HepG2 (cell line): ENCODE results near the gene IL17A. TPM values are rescaled to one million over a fixed set of nuclear protein-coding genes. Genes with fewer than 3 reads are reported as not detected.

Source experiments
- FOXA3 ChIP-seq: IDR thresholded peaks from 2 replicates; pipeline ENCODE4 v1.6.1; 2016; ENCODE audit warnings: missing genetic modification reagents, missing compliant biosample characterization
- GPN1 ChIP-seq: sonication (generic); formaldehyde crosslinking; IDR thresholded peaks from 2 replicates; pipeline ENCODE4 v1.5.1; 2020; ENCODE audit warnings: missing genetic modification reagents, borderline replicate concordance
- HINFP ChIP-seq: sonication (generic); formaldehyde crosslinking; IDR thresholded peaks from 2 replicates; pipeline ENCODE4 v1.4.0; 2020; ENCODE audit warnings: low read depth, mild to moderate bottlenecking, missing genetic modification reagents
- HOMEZ ChIP-seq: IDR thresholded peaks from 2 replicates; pipeline ENCODE4 v1.6.1; 2016; ENCODE audit warnings: low read depth
- MTF2 ChIP-seq: sonication (generic); formaldehyde crosslinking; IDR thresholded peaks from 2 replicates; pipeline ENCODE4 v1.5.0; 2020; ENCODE audit warnings: missing genetic modification reagents, borderline replicate concordance
- NCOR1 ChIP-seq: fragments of 200-600 bp; sonication (generic); IDR thresholded peaks from 2 replicates; pipeline ENCODE4 v1.7.0; 2017; ENCODE audit warnings: antibody characterized with exemption, low read length, borderline replicate concordance
- RBM39 ChIP-seq: fragments of 200-400 bp; formaldehyde crosslinking; IDR thresholded peaks from one replicate; pipeline ENCODE4 v1.6.1; 2018; ENCODE audit warnings: antibody characterized with exemption, mild to moderate bottlenecking, low read depth, low read length; ENCODE audit not compliant: poor library complexity, severe bottlenecking
- SNAI1 ChIP-seq: sonication (generic); formaldehyde crosslinking; IDR thresholded peaks from 2 replicates; pipeline ENCODE4 v1.5.0; 2020; ENCODE audit warnings: mild to moderate bottlenecking, missing genetic modification reagents, borderline replicate concordance
- STAG1 ChIP-seq: sonication (generic); formaldehyde crosslinking; IDR thresholded peaks from 2 replicates; pipeline ENCODE4 v1.4.0; 2020; ENCODE audit warnings: missing genetic modification reagents
- TBX2 ChIP-seq: sonication (generic); formaldehyde crosslinking; IDR thresholded peaks from 2 replicates; pipeline ENCODE4 v1.5.0; 2020; ENCODE audit warnings: missing genetic modification reagents, mild to moderate bottlenecking, borderline replicate concordance
- TEAD3 ChIP-seq: optimal IDR thresholded peaks from 2 replicates; pipeline ENCODE3; 2016; ENCODE audit warnings: borderline replicate concordance
- ZFP36L2 ChIP-seq: sonication (generic); formaldehyde crosslinking; IDR thresholded peaks from 2 replicates; pipeline ENCODE4 v1.4.0; 2020; ENCODE audit warnings: missing genetic modification reagents
- ZFP90 ChIP-seq: sonication (generic); formaldehyde crosslinking; IDR thresholded peaks from 2 replicates; pipeline ENCODE4 v1.8.0; 2022; ENCODE audit warnings: missing genetic modification reagents, mild to moderate bottlenecking, inconsistent platforms, borderline replicate concordance
- ZKSCAN8 ChIP-seq: IDR thresholded peaks from 2 replicates; pipeline ENCODE4 v1.6.1; 2016; ENCODE audit warnings: borderline replicate concordance, missing genetic modification reagents, missing compliant biosample characterization
- ZNF703 ChIP-seq: sonication (generic); formaldehyde crosslinking; IDR thresholded peaks from 2 replicates; pipeline ENCODE4 v1.5.1; 2020; ENCODE audit warnings: missing genetic modification reagents, mild to moderate bottlenecking, moderate library complexity, borderline replicate concordance
- ZNF780A ChIP-seq: sonication (generic); formaldehyde crosslinking; IDR thresholded peaks from 2 replicates; pipeline ENCODE4 v1.8.0; 2022; ENCODE audit warnings: mild to moderate bottlenecking, missing genetic modification reagents, moderate library complexity
- ZNF790 ChIP-seq: sonication (generic); formaldehyde crosslinking; IDR thresholded peaks from 2 replicates; pipeline ENCODE4 v1.8.0; 2022; ENCODE audit warnings: missing genetic modification reagents, mild to moderate bottlenecking, borderline replicate concordance
- polyA plus RNA-seq, 8 experiments: library from polyadenylated mRNA; depleted of rRNA in 3 of 8; stranded (reverse) in 7 of 8; unstranded in 1 of 8; fragments of >200 nt; fragmentation: Illumina TruSeq in 4 of 8; extraction: Trizol in 4 of 8; gene quantifications; 2 replicates each; pipeline versions ENCODE4 v1.2.1 to v1.2.3, GENCODE V29; 2011 to 2016; ENCODE audit warnings: low read depth in 4 of 8, missing spikeins in 1 of 8, mixed read lengths in 1 of 8; ENCODE audit not compliant: insufficient read depth in 1 of 8
- total RNA-seq, 5 experiments: library from RNA; depleted of rRNA; stranded (reverse); fragments of >200 nt; fragmentation: Illumina TruSeq; extraction: Trizol; gene quantifications; 2 replicates each; pipeline ENCODE4 v1.2.3, GENCODE V29; 2016; ENCODE audit warnings: low read depth in 1 of 5
- TF ChIP-seq, protein P1 (sequence below): sonication (generic); formaldehyde crosslinking; IDR thresholded peaks from 2 replicates; pipeline ENCODE4 v1.4.0; 2020; ENCODE audit warnings: mild to moderate bottlenecking, low read depth, missing genetic modification reagents
- TF ChIP-seq, protein P2 (sequence below): sonication (generic); formaldehyde crosslinking; IDR thresholded peaks from 2 replicates; pipeline ENCODE4 v1.5.1; 2020; ENCODE audit warnings: mild to moderate bottlenecking, moderate library complexity, missing genetic modification reagents
- TF ChIP-seq, protein P3 (sequence below): sonication (generic); formaldehyde crosslinking; IDR thresholded peaks from 2 replicates; pipeline ENCODE4 v1.5.1; 2020; ENCODE audit warnings: mild to moderate bottlenecking, missing genetic modification reagents

Gene IL17A
- total and polyA plus RNA-seq, 2 of the 13 experiments (the other 11 are each of a cell fraction or from before 2014, with no cell fraction given), result not detected

GRCh38 chr6:52162940-52163908, 23.0 kb upstream of the IL17A start (continued):
- TF ChIP-seq HINFP (CRISPR knock-in tag) (no peak), SNAI1 (CRISPR knock-in tag) (no peak), ZNF703 (CRISPR knock-in tag) (no peak), ZKSCAN8 (CRISPR knock-in tag) (peak; percentile 41; the same call in 1 of the 2 replicates), TBX2 (CRISPR knock-in tag) (no peak), MTF2 (no peak), NCOR1 (no peak), ZFP36L2 (CRISPR knock-in tag) (no peak), GPN1 (CRISPR knock-in tag) (no peak), ZNF790 (CRISPR knock-in tag) (no peak), RBM39 (no peak), TEAD3 (CRISPR knock-in tag) (peak; percentile 43), ZFP90 (CRISPR knock-in tag) (no peak), STAG1 (CRISPR knock-in tag) (peak; percentile 96), ZNF780A (no peak), FOXA3 (CRISPR knock-in tag) (0 out of 2 replicates have a peak, but pooled peaks have one; percentile 19), HOMEZ (CRISPR knock-in tag) (no peak)
- TF ChIP-seq, protein P1, sequence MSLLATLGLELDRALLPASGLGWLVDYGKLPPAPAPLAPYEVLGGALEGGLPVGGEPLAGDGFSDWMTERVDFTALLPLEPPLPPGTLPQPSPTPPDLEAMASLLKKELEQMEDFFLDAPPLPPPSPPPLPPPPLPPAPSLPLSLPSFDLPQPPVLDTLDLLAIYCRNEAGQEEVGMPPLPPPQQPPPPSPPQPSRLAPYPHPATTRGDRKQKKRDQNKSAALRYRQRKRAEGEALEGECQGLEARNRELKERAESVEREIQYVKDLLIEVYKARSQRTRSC (CRISPR knock-in tag), result no peak
- TF ChIP-seq, protein P2, sequence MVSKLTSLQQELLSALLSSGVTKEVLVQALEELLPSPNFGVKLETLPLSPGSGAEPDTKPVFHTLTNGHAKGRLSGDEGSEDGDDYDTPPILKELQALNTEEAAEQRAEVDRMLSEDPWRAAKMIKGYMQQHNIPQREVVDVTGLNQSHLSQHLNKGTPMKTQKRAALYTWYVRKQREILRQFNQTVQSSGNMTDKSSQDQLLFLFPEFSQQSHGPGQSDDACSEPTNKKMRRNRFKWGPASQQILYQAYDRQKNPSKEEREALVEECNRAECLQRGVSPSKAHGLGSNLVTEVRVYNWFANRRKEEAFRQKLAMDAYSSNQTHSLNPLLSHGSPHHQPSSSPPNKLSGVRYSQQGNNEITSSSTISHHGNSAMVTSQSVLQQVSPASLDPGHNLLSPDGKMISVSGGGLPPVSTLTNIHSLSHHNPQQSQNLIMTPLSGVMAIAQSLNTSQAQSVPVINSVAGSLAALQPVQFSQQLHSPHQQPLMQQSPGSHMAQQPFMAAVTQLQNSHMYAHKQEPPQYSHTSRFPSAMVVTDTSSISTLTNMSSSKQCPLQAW, result no peak
- TF ChIP-seq, protein P3, sequence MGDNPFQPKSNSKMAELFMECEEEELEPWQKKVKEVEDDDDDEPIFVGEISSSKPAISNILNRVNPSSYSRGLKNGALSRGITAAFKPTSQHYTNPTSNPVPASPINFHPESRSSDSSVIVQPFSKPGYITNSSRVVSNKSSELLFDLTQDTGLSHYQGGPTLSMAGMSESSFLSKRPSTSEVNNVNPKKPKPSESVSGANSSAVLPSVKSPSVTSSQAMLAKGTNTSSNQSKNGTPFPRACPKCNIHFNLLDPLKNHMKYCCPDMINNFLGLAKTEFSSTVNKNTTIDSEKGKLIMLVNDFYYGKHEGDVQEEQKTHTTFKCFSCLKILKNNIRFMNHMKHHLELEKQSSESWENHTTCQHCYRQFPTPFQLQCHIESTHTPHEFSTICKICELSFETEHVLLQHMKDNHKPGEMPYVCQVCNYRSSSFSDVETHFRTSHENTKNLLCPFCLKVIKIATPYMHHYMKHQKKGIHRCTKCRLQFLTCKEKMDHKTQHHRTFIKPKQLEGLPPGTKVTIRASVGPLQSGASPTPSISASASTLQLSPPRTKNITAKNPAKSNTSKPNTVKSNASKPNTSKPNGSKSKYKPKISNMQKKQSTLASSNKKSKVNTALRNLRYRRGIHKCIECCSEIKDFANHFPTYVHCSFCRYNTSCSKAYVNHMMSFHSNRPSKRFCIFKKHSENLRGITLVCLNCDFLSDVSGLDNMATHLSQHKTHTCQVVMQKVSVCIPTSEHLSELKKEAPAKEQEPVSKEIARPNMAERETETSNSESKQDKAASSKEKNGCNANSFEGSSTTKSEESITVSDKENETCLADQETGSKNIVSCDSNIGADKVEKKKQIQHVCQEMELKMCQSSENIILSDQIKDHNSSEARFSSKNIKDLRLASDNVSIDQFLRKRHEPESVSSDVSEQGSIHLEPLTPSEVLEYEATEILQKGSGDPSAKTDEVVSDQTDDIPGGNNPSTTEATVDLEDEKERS (CRISPR knock-in tag), result no peak
